HG03378 (cell line): ENCODE data around the gene NEB.
"Not testable (repeated sequence)": the region's sequence is repeated elsewhere in the genome, so short reads cannot be mapped to it uniquely, and the experiment has no call there.

Experiments used
- ATAC-seq: cut with Tn5 transposase; IDR thresholded peaks from one replicate; pipeline ENCODE4 v1.9.1; 2021; ENCODE audit warnings: mild to moderate bottlenecking, moderate library complexity; ENCODE audit not compliant: unreplicated experiment

The NEB gene

GRCh38 chr2:151562398-151562797 lies 171.9 kb downstream of the NEB start:
- ATAC-seq, result no peak

- no peak for ATAC-seq
Observed at GRCh38 chr2:151560289-151560688, 174.0 kb downstream of the NEB start.

GRCh38 chr2:151559431-151559830 lies 174.8 kb downstream of the NEB start:
- not testable (repeated sequence) for ATAC-seq

- ATAC-seq, result not testable (repeated sequence)
Observed at GRCh38 chr2:151557883-151558282, 176.4 kb downstream of the NEB start.

- ATAC-seq, result no peak
Observed at GRCh38 chr2:151556121-151556520, 178.2 kb downstream of the NEB start.

- no peak for ATAC-seq
Observed at GRCh38 chr2:151552287-151552686, 182.0 kb downstream of the NEB start.

- ATAC-seq, result no peak
Observed at GRCh38 chr2:151551556-151551955, 182.7 kb downstream of the NEB start.

- no peak for ATAC-seq
Observed at GRCh38 chr2:151549191-151549590, 185.1 kb downstream of the NEB start.

GRCh38 chr2:151544449-151544848 lies 189.8 kb downstream of the NEB start:
- no peak for ATAC-seq

- ATAC-seq, result no peak
Observed at GRCh38 chr2:151543876-151544275, 190.4 kb downstream of the NEB start.

GRCh38 chr2:151534001-151534400 lies 200.3 kb downstream of the NEB start:
- no peak for ATAC-seq

- no peak for ATAC-seq
Observed at GRCh38 chr2:151533127-151533526, 201.1 kb downstream of the NEB start.

- no peak for ATAC-seq
Observed at GRCh38 chr2:151526572-151527090, 207.6 kb downstream of the NEB start.

- no peak for ATAC-seq
Observed at GRCh38 chr2:151525821-151526373, 208.4 kb downstream of the NEB start.

- ATAC-seq, result no peak
Observed at GRCh38 chr2:151523850-151524249, 210.4 kb downstream of the NEB start.

GRCh38 chr2:151522556-151522955 lies 211.7 kb downstream of the NEB start:
- no peak for ATAC-seq

- no peak for ATAC-seq
Observed at GRCh38 chr2:151520976-151521375, 213.3 kb downstream of the NEB start.

GRCh38 chr2:151518802-151519201 lies 215.5 kb downstream of the NEB start:
- ATAC-seq, result no peak

GRCh38 chr2:151508519-151508918 lies 225.8 kb downstream of the NEB start:
- ATAC-seq, result no peak

GRCh38 chr2:151506170-151506569 lies 228.1 kb downstream of the NEB start:
- ATAC-seq, result no peak

- no peak for ATAC-seq
Observed at GRCh38 chr2:151498178-151498577, 236.1 kb downstream of the NEB start.

GRCh38 chr2:151491496-151491895 lies 242.8 kb downstream of the NEB start:
- no peak for ATAC-seq

GRCh38 chr2:151490276-151490675 lies 244.0 kb downstream of the NEB start:
- no peak for ATAC-seq
